Fibroblast of the conjunctiva (primary cell): Measurements from ENCODE around the gene TBATA.

ENCODE experiments used
- DNase-seq: peaks from one replicate; pipeline ENCODE4 v3.0.0-alpha.2; 2010; ENCODE audit warnings: low read depth

TBATA gene

GRCh38 chr10:70807556-70807955, 22.4 kb upstream of the TBATA start:
- no peak for DNase-seq

- no peak for DNase-seq
These were observed 21.7 kb upstream of the TBATA start for GRCh38 chr10:70806841-70807240.

GRCh38 chr10:70805619-70806215, 20.5 kb upstream of the TBATA start:
- no peak for DNase-seq

- DNase-seq = no peak
These were observed 19.2 kb upstream of the TBATA start for GRCh38 chr10:70804421-70804808.

- DNase-seq = no peak
These were observed 18.7 kb upstream of the TBATA start for GRCh38 chr10:70803775-70804420.

GRCh38 chr10:70801854-70802253, 16.7 kb upstream of the TBATA start:
- no peak for DNase-seq

GRCh38 chr10:70799124-70799523, 13.9 kb upstream of the TBATA start:
- DNase-seq = no peak

GRCh38 chr10:70797840-70798239, 12.7 kb upstream of the TBATA start:
- DNase-seq = no peak

- no peak for DNase-seq
These were observed 10.4 kb upstream of the TBATA start for GRCh38 chr10:70795613-70796012.

- DNase-seq = no peak
These were observed 6.3 kb upstream of the TBATA start for GRCh38 chr10:70791386-70792039.

- DNase-seq = no peak
These were observed 1.7 kb upstream of the TBATA start for GRCh38 chr10:70786799-70787415.

- no peak for DNase-seq
These were observed 706 bp downstream of the TBATA start for GRCh38 chr10:70784471-70784870.

- no peak for DNase-seq
These were observed 1.2 kb downstream of the TBATA start for GRCh38 chr10:70784016-70784415.

- DNase-seq = no peak
These were observed 2.2 kb downstream of the TBATA start for GRCh38 chr10:70782746-70783680.

GRCh38 chr10:70782086-70782745, 3.0 kb downstream of the TBATA start:
- DNase-seq = no peak

GRCh38 chr10:70781461-70782051, 3.6 kb downstream of the TBATA start:
- DNase-seq = no peak

- no peak for DNase-seq
These were observed 4.4 kb downstream of the TBATA start for GRCh38 chr10:70780772-70781171.

- no peak for DNase-seq
These were observed 4.8 kb downstream of the TBATA start for GRCh38 chr10:70780370-70780760.

- no peak for DNase-seq
These were observed 5.4 kb downstream of the TBATA start for GRCh38 chr10:70779511-70780369.

GRCh38 chr10:70779088-70779487, 6.1 kb downstream of the TBATA start:
- DNase-seq = no peak
